K562 (cell line): ENCODE measurements around the gene SNCG. TPM values are rescaled to one million over a fixed set of nuclear protein-coding genes. Genes with fewer than 3 reads are reported as not detected.

Source experiments
- ELF4 ChIP-seq: fragments of 450-650 bp; formaldehyde crosslinking; IDR thresholded peaks from 2 replicates; pipeline ENCODE4 v1.4.0; 2022; ENCODE audit warnings: missing genetic modification characterization
- L3MBTL2 ChIP-seq: fragments of 450-650 bp; IDR thresholded peaks from 2 replicates; pipeline ENCODE4 v1.6.1; 2016; ENCODE audit warnings: mild to moderate bottlenecking, moderate library complexity
- MAZ ChIP-seq, 2 experiments: fragments of 450-650 bp in 1 of 2; sonication (generic) in 1 of 2; formaldehyde crosslinking; IDR thresholded peaks in 1 of 2; conservative IDR thresholded peaks in 1 of 2; 2 replicates each; pipeline versions ENCODE4 v1.4.0 to v1.5.0; 2020; ENCODE audit warnings: mild to moderate bottlenecking in 1 of 2, missing genetic modification reagents in 1 of 2
- MCM2 ChIP-seq: fragments of 450-650 bp; IDR thresholded peaks from 2 replicates; pipeline ENCODE4 v1.6.1; 2017; ENCODE audit warnings: low read depth, mild to moderate bottlenecking
- NFIC ChIP-seq: fragments of 450-650 bp; IDR thresholded peaks from 2 replicates; pipeline ENCODE4 v1.6.1; 2017; ENCODE audit warnings: mild to moderate bottlenecking, inconsistent platforms
- PBX2 ChIP-seq, 2 experiments: IDR thresholded peaks in 1 of 2; conservative IDR thresholded peaks in 1 of 2; 2 replicates each; pipeline ENCODE4 v1.6.1; 2016; ENCODE audit warnings: low read depth in 2 of 2, mild to moderate bottlenecking in 1 of 2, missing compliant biosample characterization in 1 of 2, missing genetic modification characterization in 1 of 2, moderate library complexity in 1 of 2
- ZNF717 ChIP-seq: fragments of 250-450 bp; sonication (Bioruptor Pico); IDR thresholded peaks from 2 replicates; pipeline ENCODE4 v1.5.0; 2021
- polyA plus RNA-seq, 8 experiments: library from polyadenylated mRNA; depleted of rRNA in 4 of 8; stranded (reverse) in 5 of 8; unstranded in 3 of 8; fragments of >200 nt; fragmentation: Nextera tagmentation in 2 of 8; fragmentation: Illumina TruSeq in 1 of 8; extraction: Ambion mirVana in 2 of 8; extraction: Trizol in 1 of 8; gene quantifications; 2 replicates each; pipeline versions ENCODE4 v1.2.1 to v1.2.3, GENCODE V29; 2011 to 2014; ENCODE audit warnings: inconsistent platforms in 1 of 8, missing spikeins in 1 of 8
- total RNA-seq, 7 experiments: library from RNA; depleted of rRNA in 6 of 7; stranded (reverse); fragments of >200 nt in 6 of 7; fragmentation: Illumina TruSeq in 2 of 7; extraction: Trizol in 2 of 7; gene quantifications; 2 replicates each; pipeline versions ENCODE4 v1.2.1 to v1.2.3, GENCODE V29; 2011 to 2021; ENCODE audit warnings: low replicate concordance in 1 of 7
- TF ChIP-seq, protein P1 (sequence below): fragments of 250-450 bp; sonication (Bioruptor Pico); IDR thresholded peaks from 2 replicates; pipeline ENCODE4 v1.8.0; 2021; ENCODE audit warnings: borderline replicate concordance, mild to moderate bottlenecking, moderate library complexity; ENCODE audit not compliant: poor library complexity, severe bottlenecking

SNCG gene
- total and polyA plus RNA-seq, 9 of the 15 experiments (the other 6 are each of a cell fraction or from before 2014, with no cell fraction given), result 9.8 to 146 (median 93.6) TPM

DNA sequence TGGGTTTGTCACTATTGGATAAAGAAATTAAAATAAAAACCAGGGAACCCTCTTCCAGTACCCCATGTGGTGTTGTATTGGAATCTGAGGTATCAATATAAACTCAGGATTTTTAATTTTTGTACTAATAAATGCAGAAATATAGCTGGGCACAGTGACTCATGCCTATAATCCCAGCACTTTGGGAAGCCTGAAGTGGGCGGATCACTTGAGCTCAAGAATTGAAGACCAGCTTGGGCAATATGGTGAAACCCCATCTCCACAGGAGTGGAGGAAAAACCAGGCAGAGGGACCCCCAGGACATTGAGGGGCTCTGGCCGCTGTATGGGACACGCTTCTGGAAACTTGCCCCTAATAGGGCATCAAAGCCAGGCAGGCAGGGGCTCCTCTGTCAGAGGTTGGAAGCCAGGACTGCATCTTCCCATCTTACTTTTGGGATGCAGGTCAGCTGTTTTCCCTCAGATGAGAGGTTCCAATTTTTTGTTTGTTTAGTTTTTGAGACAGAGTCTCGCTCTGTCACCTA, 21.0 kb downstream of the SNCG start (continued):
- TF ChIP-seq PBX2 (CRISPR knock-in tag; IDR thresholded peaks at IDR 0.05; ENCODE audit: low read depth) (no peak), PBX2 (tag; conservative IDR thresholded peaks at IDR 0.05; ENCODE audit: low read depth) (no peak), L3MBTL2 (no peak), NFIC (no peak), MAZ (CRISPR knock-in tag; conservative IDR thresholded peaks at IDR 0.05 in 1 of 2, IDR thresholded peaks at IDR 0.05 in 1 of 2) (no peak), ZNF717 (CRISPR knock-in tag) (no peak), ELF4 (no peak), MCM2 (no peak)
- TF ChIP-seq, protein P1, sequence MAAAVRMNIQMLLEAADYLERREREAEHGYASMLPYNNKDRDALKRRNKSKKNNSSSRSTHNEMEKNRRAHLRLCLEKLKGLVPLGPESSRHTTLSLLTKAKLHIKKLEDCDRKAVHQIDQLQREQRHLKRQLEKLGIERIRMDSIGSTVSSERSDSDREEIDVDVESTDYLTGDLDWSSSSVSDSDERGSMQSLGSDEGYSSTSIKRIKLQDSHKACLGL, result no peak
